Measurements from ENCODE around the gene TCERG1L.

The TCERG1L gene

GRCh38 chr10:131046194-131046593 lies 265.3 kb downstream of the TCERG1L start:
- DNase-seq (ENCODE audit: extremely low read depth, insufficient read length): no peak
- TF ChIP-seq CTCF (IDR thresholded peaks at IDR 0.05; ENCODE audit: insufficient read depth, low read length, poor library complexity, severe bottlenecking): no peak
- H3K36me3 ChIP-seq (ENCODE audit: control insufficient read depth, insufficient read depth, low read length): no peaks in the 10 kb centered on the region
- no peak overlapping the region for H3K4me3 ChIP-seq (replicated peaks; ENCODE audit: low read depth, low read length)
- H3K27me3 ChIP-seq (replicated peaks; ENCODE audit: control insufficient read depth, insufficient read depth, low read length): no peaks in the 10 kb centered on the region

DNA sequence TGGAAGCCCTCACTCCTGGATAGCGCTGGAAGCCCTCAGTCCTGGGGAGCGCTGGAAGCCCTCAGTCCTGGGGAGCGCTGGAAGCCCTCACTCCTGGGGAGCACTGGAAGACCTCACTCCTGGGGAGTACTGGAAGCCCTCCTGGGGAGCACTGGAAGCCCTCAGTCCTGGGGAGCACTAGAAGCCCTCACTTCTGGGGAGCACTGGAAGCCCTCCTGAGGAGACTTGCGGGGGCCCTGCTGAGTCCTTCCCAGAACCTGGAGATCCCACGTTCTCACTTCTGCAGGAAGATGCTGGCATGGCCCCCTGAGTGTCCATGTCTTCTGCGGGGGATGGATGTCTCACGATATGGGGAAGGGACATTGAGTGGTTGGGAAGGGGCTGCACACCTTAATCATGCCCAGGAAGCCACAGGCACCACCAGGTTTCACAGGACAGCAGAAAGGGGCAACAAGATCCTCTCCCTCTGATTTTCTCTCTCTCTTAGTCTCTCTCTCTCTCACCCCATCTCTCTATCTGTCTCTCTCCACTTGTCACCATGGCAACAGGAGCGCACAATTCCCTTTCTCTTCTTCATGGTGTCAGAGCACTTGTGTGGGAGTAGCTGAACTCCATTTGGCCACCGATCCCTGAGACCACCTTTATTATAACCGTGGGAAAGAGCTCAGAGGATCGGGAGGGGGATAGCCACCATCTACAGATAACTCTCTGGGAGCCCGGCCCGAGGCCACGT lies 267.0 kb downstream of the TCERG1L start:
- Histone ChIP-seq H3K36me3 (ENCODE audit: control insufficient read depth, insufficient read depth, low read length) (no peaks in the 10 kb centered on the region), H3K4me3 (replicated peaks; ENCODE audit: low read depth, low read length) (no peak overlapping the region), H3K27me3 (replicated peaks; ENCODE audit: control insufficient read depth, insufficient read depth, low read length) (no peaks in the 10 kb centered on the region)
- DNase-seq (ENCODE audit: extremely low read depth, insufficient read length): no peak
- no peak for TF ChIP-seq CTCF (IDR thresholded peaks at IDR 0.05; ENCODE audit: insufficient read depth, low read length, poor library complexity, severe bottlenecking)

- DNase-seq (ENCODE audit: extremely low read depth, insufficient read length): peak; percentile 32
- TF ChIP-seq CTCF (IDR thresholded peaks at IDR 0.05; ENCODE audit: insufficient read depth, low read length, poor library complexity, severe bottlenecking): no peak
- Histone ChIP-seq H3K36me3 (ENCODE audit: control insufficient read depth, insufficient read depth, low read length) (no peaks in the 10 kb centered on the region), H3K4me3 (replicated peaks; ENCODE audit: low read depth, low read length) (no peak overlapping the region), H3K27me3 (replicated peaks; ENCODE audit: control insufficient read depth, insufficient read depth, low read length) (no peaks in the 10 kb centered on the region)
Observed at GRCh38 chr10:131043039-131043691, 268.4 kb downstream of the TCERG1L start.
